Upper lobe of left lung (tissue), 4 donors: ENCODE data around the gene PLXNB1.

Experiments
- CTCF ChIP-seq, 6 experiments: fragments of 450-650 bp in 4 of 6; fragments of 200-600 bp in 2 of 6; sonication (generic) in 2 of 6; IDR thresholded peaks; one replicate each; pipeline ENCODE4 v1.5.1; 2016 to 2019; ENCODE audit warnings: antibody characterized with exemption in 6 of 6
- EP300 ChIP-seq, 4 donors: sonication (generic); formaldehyde crosslinking; IDR thresholded peaks; one replicate each; pipeline ENCODE4 v1.5.1; 2017; ENCODE audit warnings: antibody characterized with exemption in 4 of 4, control low read depth in 2 of 4
- POLR2A ChIP-seq, 4 donors: fragments of 450-650 bp; IDR thresholded peaks; one replicate each; pipeline ENCODE4 v1.5.1; 2016 to 2017; ENCODE audit warnings: antibody characterized with exemption in 4 of 4, mild to moderate bottlenecking in 2 of 4
- POLR2AphosphoS5 ChIP-seq, 2 donors: sonication (generic); formaldehyde crosslinking; IDR thresholded peaks; one replicate each; pipeline ENCODE4 v1.5.1; 2017; ENCODE audit warnings: antibody characterized with exemption in 2 of 2

GRCh38 chr3:48441940-48442339 is 12.1 kb upstream of the PLXNB1 start:
- TF ChIP-seq POLR2A (IDR thresholded peaks at IDR 0.05) (no peak), CTCF (IDR thresholded peaks at IDR 0.05) (no peak), EP300 (IDR thresholded peaks at IDR 0.05) (no peak), POLR2AphosphoS5 (IDR thresholded peaks at IDR 0.05) (no peak)
